ENCODE results near the gene RGS10. TPM values are rescaled to one million over a fixed set of nuclear protein-coding genes. Genes with fewer than 3 reads are reported as not detected.

The RGS10 gene
- total RNA-seq, 2 donors from 2014 or later = 8.9 to 28.9 TPM

GRCh38 chr10:119460369-119461195, 81.9 kb downstream of the RGS10 start:
- DNase-seq = no peak
- no peak for ATAC-seq
- intact Hi-C loops (cut with DNase I, micrococcal nuclease) = loop anchor here in 1 of 2 donors (10.0 kb wide), 1 partner anchor 1886 kb away; no protein-coding TSS in a partner anchor

- DNase-seq = no peak
- ATAC-seq = no peak
Observed at GRCh38 chr10:119459681-119460340, 82.7 kb downstream of the RGS10 start.

GRCh38 chr10:119457966-119458766, 84.4 kb downstream of the RGS10 start:
- ATAC-seq (no peak), DNase-seq (no peak)
- intact Hi-C loops (cut with DNase I, micrococcal nuclease) = no loop called here

More at GRCh38 chr10:119459681-119460340, 82.7 kb downstream of the RGS10 start:
- intact Hi-C loops (cut with DNase I, micrococcal nuclease) = loop anchor here in 1 of 2 donors (10.0 kb wide), 1 partner anchor 1885 kb away; no protein-coding TSS in a partner anchor

- no peak for DNase-seq
- no peak for ATAC-seq
- intact Hi-C loops (cut with DNase I, micrococcal nuclease) = no loop called here
Observed at GRCh38 chr10:119456435-119456810, 86.1 kb downstream of the RGS10 start.

- DNase-seq = no peak
- ATAC-seq = no peak
- intact Hi-C loops (cut with DNase I, micrococcal nuclease) = no loop called here
Observed at GRCh38 chr10:119455609-119456434, 86.7 kb downstream of the RGS10 start.

GRCh38 chr10:119454990-119455389, 87.5 kb downstream of the RGS10 start:
- ATAC-seq (no peak), DNase-seq (no peak)
- intact Hi-C loops (cut with DNase I, micrococcal nuclease) = no loop called here

GRCh38 chr10:119454316-119454715, 88.2 kb downstream of the RGS10 start:
- no peak for ATAC-seq
- intact Hi-C loops (cut with DNase I, micrococcal nuclease) = no loop called here
- DNase-seq = no peak

GRCh38 chr10:119453313-119453712, 89.2 kb downstream of the RGS10 start:
- no peak for DNase-seq
- intact Hi-C loops (cut with DNase I, micrococcal nuclease) = no loop called here
- ATAC-seq = no peak

GRCh38 chr10:119452396-119452795, 90.1 kb downstream of the RGS10 start:
- ATAC-seq (no peak), DNase-seq (no peak)
- intact Hi-C loops (cut with DNase I, micrococcal nuclease) = no loop called here

- DNase-seq = no peak
- ATAC-seq = no peak
- intact Hi-C loops (cut with DNase I, micrococcal nuclease) = no loop called here
Observed at GRCh38 chr10:119451300-119451896, 91.1 kb downstream of the RGS10 start.

- ATAC-seq (no peak), DNase-seq (no peak)
- intact Hi-C loops (cut with DNase I, micrococcal nuclease) = no loop called here
Observed at GRCh38 chr10:119450606-119451299, 91.8 kb downstream of the RGS10 start.

Other genes with a start within 250 kb of the RGS10 start
- gene TIAL1, start 54.2 kb upstream of the RGS10 start, total RNA-seq = 10 to 100 TPM; 92.8 to 97.0 TPM
- 10 to 100 TPM; 26.4 to 26.9 TPM for gene BAG3, start 108.7 kb upstream of the RGS10 start, total RNA-seq
- 10 to 100 TPM; 12.7 to 15.7 TPM for gene INPP5F, start 183.3 kb upstream of the RGS10 start, total RNA-seq